Kidney tubule cell (primary cell): ENCODE measurements around the gene SRBD1.

Experiments
- DNase-seq: peaks from one replicate; pipeline ENCODE4 v3.0.0-alpha.2; 2018; ENCODE audit warnings: low spot score

SRBD1 gene

GRCh38 chr2:45596761-45597160 lies 14.3 kb downstream of the SRBD1 start:
- DNase-seq: no peak

DNA sequence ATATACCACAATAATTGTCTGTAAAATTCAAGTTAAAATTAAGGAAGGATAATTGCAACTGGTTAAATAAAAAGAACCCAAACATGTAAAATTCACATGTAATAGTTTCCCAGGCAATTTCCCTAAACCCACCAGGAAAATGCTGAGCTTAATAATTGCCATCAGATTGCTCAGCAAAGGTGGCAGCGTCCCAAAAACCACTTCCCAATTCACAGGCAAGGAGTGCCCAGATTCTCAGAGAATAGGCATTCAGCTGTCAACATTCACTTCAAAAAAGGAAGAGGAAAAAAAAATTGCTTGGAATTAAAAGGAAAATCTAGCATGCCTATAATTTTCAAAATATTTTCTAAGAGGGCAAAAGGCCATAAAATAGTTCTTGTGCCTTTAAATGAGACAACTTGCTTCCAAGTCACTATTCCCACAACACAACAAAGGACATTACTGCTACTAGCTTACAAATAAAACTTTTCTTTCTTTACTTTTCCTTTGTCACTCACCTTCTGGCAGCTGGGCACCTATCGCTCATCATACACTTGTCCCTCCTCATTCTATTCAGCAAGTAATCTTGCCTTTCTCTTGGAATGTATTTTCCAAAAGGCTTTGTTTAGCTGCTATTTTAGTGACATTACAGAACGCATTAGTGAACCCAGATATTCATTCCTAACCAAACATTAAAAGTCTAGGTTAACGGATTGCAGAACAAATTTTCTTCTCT lies 15.2 kb downstream of the SRBD1 start:
- DNase-seq: peak; percentile 78

DNA sequence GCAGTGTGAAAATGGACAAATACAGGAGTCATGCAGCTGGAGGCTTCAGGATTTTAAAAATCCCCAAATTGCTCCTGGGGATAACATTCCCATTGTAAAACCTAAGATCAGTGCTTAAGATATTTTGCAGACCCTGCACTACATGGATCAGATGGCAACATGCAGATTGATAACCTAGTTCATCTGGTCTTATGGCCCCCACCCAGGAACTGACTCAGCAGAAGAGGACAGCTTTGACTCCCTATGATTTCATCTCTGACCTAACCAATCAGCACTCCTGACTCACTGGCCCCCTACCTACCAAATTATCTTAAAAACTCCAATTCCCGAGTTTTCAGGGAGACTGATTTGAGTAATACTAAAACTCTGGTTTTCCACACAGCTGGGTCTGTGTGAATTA lies 20.0 kb downstream of the SRBD1 start:
- peak; percentile 13 for DNase-seq

DNA sequence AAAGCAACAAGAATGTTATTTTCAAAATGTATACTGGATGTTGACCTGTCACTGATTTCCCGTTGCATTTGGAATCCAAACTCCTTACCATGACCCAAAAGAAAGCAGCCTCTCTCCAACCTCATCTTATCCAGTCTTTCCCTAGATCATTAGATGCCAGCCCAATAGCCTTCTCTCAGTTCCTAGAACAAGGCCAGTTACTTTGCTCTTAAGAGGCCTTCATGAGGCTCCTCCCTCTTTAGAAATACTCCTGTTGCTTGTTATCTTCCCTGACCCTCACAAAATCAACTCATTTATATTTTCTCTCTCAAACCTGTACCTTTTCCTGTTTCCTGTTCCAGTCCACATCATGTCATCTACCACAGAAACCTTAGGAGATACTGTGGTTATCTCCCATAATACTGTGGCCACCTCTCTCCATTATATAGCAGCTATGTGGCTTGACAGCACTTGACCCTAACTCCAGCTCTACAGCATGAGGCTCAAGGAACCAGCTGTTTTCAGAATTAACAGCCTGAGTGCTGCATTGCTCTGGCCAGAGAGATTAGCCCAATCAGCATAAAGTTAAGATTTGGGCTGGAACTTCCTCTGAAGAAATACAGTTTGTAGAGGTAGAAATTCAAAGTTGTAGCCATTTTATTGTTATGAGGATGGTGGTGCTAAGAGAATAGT lies 22.8 kb downstream of the SRBD1 start:
- no peak for DNase-seq

GRCh38 chr2:45586600-45586999 lies 24.5 kb downstream of the SRBD1 start:
- no peak for DNase-seq

- peak; percentile 46 for DNase-seq
These were observed 25.7 kb downstream of the SRBD1 start for GRCh38 chr2:45585267-45585861.

DNA sequence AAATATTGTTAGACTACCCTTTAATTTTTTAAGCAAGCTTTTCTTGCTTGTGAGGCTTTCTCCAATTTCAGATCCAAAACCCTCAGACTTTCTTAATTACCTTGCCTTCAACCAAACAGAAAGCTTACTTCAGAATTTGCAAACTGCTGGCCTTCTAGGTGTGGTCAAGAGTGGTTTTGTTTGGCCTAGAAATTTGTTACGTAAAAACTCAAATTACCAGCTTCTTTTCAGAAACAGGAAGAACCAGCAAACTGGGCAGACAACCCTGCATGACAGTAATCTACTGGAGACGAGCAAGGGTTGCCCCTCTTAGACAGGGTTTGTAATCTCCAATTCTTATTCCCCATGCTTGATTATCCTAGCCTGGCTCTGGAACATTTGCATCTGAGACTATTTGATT lies 27.1 kb downstream of the SRBD1 start:
- DNase-seq: no peak

- DNase-seq: no peak
These were observed 28.5 kb downstream of the SRBD1 start for GRCh38 chr2:45582522-45582921.

DNA sequence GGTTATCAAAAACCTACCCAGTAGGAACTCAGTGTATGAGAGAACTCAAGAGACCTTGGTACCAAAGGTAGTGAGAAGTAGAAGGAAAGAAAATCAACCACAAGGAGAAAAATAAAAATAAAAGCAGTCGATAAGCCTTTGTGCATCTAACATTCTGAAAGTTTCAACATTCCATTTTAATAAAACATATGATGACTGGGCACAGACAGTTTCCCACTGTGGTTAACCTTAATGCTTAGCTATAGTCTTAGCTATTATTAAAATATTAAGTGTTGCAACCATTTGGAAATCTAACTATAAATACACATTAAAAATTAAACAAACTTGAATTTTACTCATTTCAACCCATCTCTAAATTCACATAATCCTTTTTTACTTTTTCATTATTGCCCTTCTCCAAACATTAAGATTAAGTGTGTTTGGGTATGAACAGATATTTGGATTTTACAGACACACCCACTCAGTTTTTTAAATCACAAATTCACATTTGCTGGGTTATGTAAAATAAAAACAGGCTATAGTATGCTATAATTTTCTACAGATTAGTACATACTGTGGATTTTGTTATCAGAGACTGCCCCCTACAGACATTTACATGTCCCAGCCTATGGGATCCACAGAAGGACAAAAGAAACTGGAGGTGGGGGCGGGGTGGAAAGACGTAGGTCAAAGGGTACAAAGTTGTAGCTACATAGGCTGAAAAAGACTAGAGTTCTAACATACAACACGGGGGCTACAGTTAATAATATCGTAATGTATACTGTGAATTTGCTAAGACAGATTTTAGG lies 32.8 kb downstream of the SRBD1 start:
- DNase-seq: no peak

DNA sequence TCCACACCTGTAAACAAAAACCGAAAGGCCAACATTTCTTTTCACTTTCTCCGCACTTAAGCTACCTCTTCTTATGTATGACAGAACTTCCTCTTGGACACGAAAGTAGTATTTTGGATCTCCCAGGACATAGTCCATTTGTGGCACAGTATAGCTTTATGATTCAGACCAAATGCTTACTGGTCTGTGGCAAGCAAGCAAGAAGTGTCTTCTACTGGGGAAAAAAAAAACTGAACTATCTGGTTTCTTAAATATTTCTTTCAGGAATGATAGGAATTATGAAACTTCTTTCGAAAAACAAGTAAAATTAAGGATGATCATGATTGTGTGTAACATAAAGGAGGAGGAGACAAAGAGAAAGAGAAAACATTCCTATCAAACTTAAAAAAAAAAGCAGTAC lies 33.6 kb downstream of the SRBD1 start:
- DNase-seq: no peak

GRCh38 chr2:45575881-45576280 lies 35.2 kb downstream of the SRBD1 start:
- DNase-seq: no peak

GRCh38 chr2:45572979-45573378 lies 38.1 kb downstream of the SRBD1 start:
- DNase-seq: no peak

GRCh38 chr2:45571940-45572339 lies 39.1 kb downstream of the SRBD1 start:
- DNase-seq: no peak

- DNase-seq: peak; percentile 29
These were observed 40.3 kb downstream of the SRBD1 start for GRCh38 chr2:45570671-45571334.

GRCh38 chr2:45568935-45569334 lies 42.1 kb downstream of the SRBD1 start:
- DNase-seq: no peak

DNA sequence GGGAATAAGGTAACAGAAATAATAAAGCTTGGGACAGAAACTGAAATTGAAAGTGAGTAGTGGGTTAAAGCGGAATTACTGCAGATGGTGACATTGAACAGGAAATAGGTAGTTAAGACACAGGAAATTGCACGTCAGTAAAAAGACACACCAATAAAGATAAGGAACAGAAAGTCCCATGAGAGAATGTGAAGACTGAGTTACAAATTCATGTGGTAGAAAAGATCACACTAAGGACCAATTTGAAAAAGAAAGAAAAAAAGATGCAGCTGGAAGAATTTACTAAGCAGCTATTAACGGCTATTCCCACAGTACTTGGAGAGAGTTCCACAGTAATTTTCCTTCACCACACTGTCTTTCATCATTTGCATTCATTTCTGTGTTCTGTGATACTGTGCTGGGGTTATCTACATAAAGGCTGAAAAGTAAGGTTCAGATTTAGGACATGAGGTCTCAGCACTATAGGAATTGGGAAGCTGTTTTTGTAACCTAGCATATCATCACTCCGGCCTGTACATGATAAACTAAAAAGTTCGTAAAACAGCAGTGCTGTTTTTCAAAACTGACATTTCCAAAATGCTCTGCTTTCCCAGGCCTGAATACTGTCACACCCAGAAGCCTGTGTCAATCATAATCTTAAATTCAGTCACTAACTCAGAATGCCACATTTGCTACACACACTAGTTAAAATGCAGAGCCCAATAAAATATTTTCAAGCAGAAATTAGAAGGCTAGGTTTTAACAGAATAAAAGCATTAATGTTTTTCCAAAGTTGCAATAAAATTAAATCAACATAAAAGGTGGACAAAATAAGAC lies 42.9 kb downstream of the SRBD1 start:
- no peak for DNase-seq

DNA sequence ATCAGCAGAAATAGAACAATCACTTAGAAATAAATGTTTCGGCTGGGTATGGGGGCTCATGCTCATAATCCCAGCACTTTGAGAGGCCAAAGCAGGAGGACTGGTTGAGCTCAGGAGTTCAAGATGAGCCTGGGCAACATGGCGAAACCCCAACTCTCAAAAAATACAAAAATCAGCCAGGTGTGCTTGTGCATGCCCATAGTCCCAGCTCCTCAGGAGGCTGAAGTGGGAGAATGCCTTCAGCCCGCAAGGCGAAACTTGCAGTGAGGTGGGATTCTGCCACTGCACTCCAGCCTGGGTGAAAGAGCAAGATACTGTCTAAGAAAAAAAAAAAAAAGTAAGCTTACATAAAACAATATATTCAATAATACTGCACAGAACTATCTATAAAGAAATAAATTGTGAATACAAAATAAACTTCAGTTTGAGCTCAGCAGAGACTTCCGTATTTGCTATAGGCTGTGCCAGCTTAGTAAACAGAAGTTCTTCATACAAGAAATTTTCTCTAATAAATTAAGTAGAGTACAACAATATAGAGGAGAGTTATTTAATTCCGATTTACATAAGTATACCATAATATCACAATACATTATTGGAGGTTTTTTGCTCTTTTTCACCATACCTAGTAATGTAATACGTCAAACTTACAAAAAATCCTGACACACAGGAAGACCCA lies 43.6 kb downstream of the SRBD1 start:
- no peak for DNase-seq

GRCh38 chr2:45559436-45559835 lies 51.6 kb downstream of the SRBD1 start:
- no peak for DNase-seq

DNA sequence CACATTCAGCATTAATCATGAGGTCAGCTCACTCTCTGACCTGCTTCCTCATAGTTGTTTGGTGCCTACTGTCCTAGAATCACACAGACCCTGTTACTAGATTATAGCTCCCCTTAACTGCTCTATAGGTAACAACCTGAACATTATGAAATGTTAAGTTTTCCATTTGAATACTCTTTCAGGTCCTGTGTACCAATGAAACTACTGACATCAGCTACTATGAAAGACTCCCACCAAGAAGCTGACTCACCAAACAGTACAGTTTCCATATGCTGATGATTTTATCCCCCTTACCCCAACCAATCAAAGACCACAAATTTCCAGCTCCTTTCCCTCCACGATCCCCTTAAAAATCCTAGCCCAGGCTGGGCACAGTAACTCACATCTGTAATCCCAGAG lies 56.3 kb downstream of the SRBD1 start:
- peak; percentile 5 for DNase-seq

- DNase-seq: peak; percentile 16
These were observed 56.9 kb downstream of the SRBD1 start for GRCh38 chr2:45554073-45554741.
